GM15510 (cell line): ENCODE results near the gene PTS.

Experiments used
- POLR2A ChIP-seq: IDR thresholded peaks from 3 replicates; pipeline ENCODE4 v1.6.1; 2011; ENCODE audit warnings: borderline replicate concordance; ENCODE audit not compliant: insufficient read length; ENCODE audit errors: extremely low read depth

Gene PTS

DNA sequence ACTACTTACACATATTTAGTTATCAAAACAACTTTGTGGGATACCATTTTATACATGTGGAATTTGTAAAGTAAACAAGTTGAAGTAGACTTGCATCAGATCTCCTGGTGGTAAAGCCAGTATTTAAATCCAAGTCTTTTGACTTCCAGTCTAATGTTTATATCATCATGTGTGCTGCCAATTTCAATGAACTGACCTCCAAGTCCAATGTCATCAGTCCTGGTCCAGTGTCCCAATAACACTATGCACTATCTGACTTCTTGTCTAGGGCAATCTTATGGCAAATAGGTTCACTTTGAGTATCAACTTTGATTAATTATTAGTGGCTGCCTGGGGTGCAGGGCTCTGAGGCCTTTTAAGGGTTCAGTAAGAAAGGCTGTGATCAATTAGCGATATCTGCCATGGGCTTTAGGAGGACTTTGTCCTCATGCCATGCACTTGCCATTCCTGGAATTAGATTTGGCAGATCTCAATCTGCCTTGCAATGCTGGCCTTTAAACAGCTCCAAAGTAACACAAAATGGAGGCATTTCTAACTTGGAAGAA, 9.6 kb upstream of the PTS start:
- TF ChIP-seq POLR2A = no peak

DNA sequence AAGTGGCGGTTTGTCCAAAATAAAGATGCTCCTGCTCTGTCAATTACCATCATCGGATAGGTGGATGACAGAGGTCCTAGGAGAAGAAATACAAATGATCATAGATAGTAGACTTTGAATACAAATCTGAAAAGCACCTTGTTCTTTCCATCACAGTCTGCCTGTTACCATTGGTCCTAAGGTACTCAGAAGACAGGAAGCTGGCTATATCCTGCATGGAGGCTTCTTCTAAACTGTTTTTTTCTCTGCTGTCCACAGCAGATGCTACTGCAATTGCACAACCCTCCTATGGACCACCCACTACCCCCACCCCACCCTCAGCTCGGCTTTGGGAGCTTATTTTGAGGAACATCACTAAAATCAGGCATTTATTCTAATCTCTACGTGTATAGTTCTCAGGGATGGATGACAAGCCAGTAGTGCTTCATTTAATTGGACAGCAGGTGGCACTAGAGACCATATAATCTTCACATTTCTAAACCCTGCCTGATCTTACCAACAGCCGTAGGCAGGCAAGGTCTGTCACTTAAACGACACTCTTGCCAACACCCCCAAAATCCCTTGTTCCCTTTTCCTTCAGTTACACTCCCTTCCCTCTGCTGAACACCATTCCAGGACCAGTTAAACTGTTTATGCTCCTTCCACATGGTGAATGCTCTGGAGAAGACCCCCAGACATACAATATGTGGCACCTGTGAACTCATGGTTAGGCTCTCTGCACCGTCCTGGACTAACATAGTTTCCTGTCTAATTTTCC, 6.6 kb upstream of the PTS start:
- no peak for TF ChIP-seq POLR2A

DNA sequence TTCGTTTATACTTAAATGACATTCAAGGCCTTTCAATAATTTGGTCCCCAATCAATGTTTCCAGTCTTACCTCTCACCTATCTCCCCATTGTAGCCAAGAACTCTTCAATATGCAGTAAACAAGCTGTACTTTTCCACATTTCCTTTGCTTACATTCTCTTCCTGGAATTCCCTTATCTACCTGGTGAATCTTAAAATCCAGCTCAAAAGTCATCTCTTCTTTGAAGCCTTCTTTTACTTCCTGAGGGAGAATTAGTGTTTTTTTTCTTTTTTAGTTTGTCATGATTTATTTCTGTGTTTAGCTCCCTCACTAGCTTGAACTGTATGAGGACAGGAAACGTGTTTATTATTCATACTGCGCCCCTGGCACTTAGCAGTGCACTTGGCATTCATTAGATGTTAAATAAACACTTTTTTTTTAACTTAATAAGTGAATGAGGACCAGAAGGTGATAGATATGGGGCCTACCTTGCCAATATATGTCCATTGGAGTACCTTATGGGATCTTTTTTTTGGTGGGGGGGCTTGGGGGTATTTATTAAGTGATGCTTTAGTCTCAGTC, 4.9 kb upstream of the PTS start:
- no peak for TF ChIP-seq POLR2A

- no peak for TF ChIP-seq POLR2A
Observed at GRCh38 chr11:112222303-112222702, 3.9 kb upstream of the PTS start.

DNA sequence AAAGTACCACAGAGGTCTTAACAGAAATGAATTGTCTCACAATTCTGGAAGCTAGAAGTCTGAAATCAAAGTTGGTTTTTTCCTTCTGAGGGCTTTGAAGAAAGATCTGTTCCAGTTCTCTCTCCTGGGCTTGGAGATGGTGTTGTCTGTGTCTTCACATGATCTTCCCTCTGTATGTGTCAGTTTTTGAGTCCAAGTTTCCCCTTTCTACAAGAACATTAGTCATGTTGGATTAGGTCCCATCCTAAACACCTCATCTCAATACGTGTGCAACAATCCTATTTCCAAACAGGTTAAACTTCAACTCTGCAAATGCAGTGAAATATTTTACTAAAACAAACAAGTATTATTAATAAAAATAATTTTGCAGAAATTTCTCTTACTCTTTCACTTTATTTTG, 3.1 kb upstream of the PTS start:
- no peak for TF ChIP-seq POLR2A

DNA sequence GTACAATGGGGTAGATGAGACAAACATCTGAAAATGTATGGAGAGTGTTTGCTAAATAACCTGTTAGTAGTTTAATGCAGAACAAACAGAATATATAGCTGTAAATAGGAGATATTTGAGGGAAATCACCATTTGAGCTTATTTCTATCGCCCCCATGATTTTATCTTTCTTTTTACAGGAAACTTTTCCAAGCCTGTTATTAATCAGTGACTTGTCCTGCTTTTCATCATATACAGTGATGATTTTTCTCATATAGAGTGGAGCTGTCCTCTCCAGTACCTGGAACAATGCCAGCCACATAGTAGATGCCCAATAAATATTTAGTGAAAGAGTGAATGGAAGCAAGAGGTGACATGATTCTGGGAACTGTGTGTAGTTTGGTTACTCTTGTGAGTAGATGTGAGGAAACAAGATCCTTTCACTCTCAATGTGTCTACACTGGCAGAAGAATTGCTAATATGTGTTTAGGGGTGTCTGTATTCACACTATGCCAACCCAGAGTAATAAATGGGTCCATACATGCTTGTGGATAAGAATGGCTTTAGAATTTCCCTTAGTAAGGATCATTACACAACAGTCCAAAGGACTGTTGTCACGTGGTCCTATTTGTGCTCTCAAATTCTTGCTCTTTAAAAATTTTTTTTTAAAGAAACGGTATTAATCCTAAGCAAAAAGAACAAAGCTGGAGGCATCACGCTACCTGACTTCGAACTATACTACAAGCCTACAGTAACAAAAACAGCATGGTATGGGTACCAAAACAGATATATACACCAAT, 2.3 kb upstream of the PTS start:
- no peak for TF ChIP-seq POLR2A

GRCh38 chr11:112225753-112226061, 521 bp upstream of the PTS start:
- no peak for TF ChIP-seq POLR2A

GRCh38 chr11:112226831-112227401, 688 bp downstream of the PTS start:
- TF ChIP-seq POLR2A = no peak

DNA sequence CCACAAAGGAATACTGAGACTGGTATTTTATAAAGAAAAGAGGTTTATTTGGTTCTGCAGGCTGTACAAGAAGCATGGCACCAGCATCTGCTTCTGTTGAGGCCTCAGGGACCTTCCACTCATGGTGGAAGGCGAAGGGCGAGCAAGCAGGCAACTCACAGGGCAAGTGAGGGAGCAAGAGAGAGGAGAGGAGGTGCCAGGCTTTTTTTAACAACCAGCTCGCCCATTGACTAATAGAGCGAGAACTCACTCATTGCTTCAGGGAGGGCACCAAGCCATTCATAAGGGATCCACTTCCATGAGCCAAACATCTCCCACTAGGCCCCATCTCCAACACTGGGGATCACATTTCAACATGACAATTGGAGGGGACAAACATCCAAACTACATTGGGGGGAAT, 1.2 kb downstream of the PTS start:
- TF ChIP-seq POLR2A = no peak

GRCh38 chr11:112228706-112229105, 2.5 kb downstream of the PTS start:
- no peak for TF ChIP-seq POLR2A

- no peak for TF ChIP-seq POLR2A
Observed at GRCh38 chr11:112229159-112229558, 2.9 kb downstream of the PTS start.

- no peak for TF ChIP-seq POLR2A
Observed at GRCh38 chr11:112229746-112230433, 3.7 kb downstream of the PTS start.

GRCh38 chr11:112231952-112232351, 5.7 kb downstream of the PTS start:
- TF ChIP-seq POLR2A = no peak

DNA sequence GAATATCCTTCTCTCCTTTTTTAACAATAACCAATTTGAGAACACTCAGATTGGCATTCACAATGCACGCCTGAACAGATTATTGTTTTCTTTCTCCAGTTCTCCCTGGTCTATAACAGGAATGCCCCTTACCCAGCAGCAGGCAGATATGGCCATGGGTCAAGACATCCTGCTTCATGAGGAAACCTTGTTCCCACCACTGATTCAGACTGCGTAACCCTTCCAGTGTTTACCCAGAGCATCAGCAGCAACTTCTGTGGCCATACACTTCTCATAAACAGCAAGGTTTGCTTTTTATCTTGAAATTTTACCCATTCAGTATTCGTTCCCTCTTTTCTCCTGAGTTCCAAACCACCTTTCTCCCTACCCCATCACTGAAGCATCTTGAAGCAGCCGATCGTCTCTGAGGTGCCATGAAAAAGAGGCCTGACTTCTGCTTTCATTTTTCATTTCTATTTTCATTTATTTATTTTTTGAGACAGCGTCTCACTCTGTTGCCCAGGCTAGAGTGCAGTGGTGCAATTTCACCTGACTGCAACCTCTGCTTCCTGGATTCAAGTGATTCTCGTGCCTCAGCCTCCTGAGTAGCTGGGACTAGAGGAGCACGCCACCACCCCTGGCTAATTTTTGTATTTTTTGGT, 9.6 kb downstream of the PTS start:
- no peak for TF ChIP-seq POLR2A

GRCh38 chr11:112237451-112237850, 11.2 kb downstream of the PTS start:
- TF ChIP-seq POLR2A = no peak

DNA sequence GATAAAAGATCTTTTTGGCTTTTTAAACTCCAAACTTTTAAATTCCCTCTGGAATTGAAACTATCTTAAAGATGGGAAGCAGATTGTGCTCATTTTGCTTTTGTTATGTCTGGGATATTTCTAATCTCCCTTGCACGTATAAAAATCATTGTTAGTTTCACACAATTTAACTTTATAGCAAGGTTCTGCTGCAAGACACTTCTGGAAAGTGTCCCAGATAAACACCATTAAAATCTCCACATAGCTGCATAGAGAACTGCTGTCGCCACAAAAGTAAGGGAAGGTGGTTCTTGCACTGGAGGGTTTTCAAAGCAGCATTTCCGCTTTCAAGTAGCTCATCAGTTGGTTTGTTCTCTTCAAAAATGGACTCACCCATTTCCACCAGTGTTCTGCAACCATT, 11.8 kb downstream of the PTS start:
- no peak for TF ChIP-seq POLR2A
